DND-41 (cell line): ENCODE results near the gene DPF1.

ENCODE experiments used
- CTCF ChIP-seq: IDR thresholded peaks from 2 replicates; pipeline ENCODE4 v1.5.1; 2012; ENCODE audit warnings: borderline replicate concordance, low read length, moderate library complexity, mild to moderate bottlenecking; ENCODE audit not compliant: poor library complexity, severe bottlenecking; ENCODE audit errors: extremely low read depth
- EZH2 ChIP-seq: IDR thresholded peaks from 3 replicates; pipeline ENCODE4 v1.6.1; 2012; ENCODE audit warnings: borderline replicate concordance, low read depth, mild to moderate bottlenecking, moderate library complexity, low read length, inconsistent platforms; ENCODE audit not compliant: severe bottlenecking

- TF ChIP-seq CTCF, result no peak
- no peak for TF ChIP-seq EZH2
Observed at GRCh38 chr19:38164526-38164925, 59.5 kb downstream of the DPF1 start.
